MM.1S (cell line): ENCODE results near the gene WNT8A.
"Not testable (repeated sequence)": the region's sequence is repeated elsewhere in the genome, so short reads cannot be mapped to it uniquely, and the experiment has no call there.

ENCODE experiments used
- DNase-seq: peaks from one replicate; pipeline ENCODE4 v3.0.0-alpha.2; 2015
- H2AFZ ChIP-seq: fragments of 300-600 bp; sonication (generic); 2 replicates; pipeline ENCODE4 v1.6.0; 2016; ENCODE audit warnings: antibody characterized with exemption, low read length
- H3F3A ChIP-seq: fragments of 300-600 bp; sonication (generic); 2 replicates; pipeline ENCODE4 v1.6.1; 2016; ENCODE audit warnings: mild to moderate bottlenecking, antibody characterized with exemption, low read length, moderate library complexity, mixed read lengths; ENCODE audit not compliant: insufficient read depth
- H3K27ac ChIP-seq: fragments of 300-600 bp; sonication (generic); 2 replicates; pipeline ENCODE4 v1.5.1; 2016; ENCODE audit warnings: mild to moderate bottlenecking, low read length
- H3K27me3 ChIP-seq: fragments of 300-600 bp; sonication (generic); replicated peaks from 2 replicates; pipeline ENCODE4 v1.6.0; 2016; ENCODE audit warnings: low read length; ENCODE audit not compliant: insufficient read depth
- H3K36me3 ChIP-seq: fragments of 300-600 bp; sonication (generic); replicated peaks from 2 replicates; pipeline ENCODE4 v1.6.1; 2016; ENCODE audit warnings: mild to moderate bottlenecking, low read length, mixed read lengths; ENCODE audit not compliant: insufficient read depth
- H3K4me1 ChIP-seq: fragments of 300-600 bp; sonication (generic); 2 replicates; pipeline ENCODE4 v1.6.1; 2016; ENCODE audit warnings: low read length, mixed read lengths
- H3K4me2 ChIP-seq: fragments of 300-600 bp; sonication (generic); 2 replicates; pipeline ENCODE4 v1.6.0; 2016; ENCODE audit warnings: low read depth, low read length
- H3K4me3 ChIP-seq: fragments of 300-600 bp; sonication (generic); 2 replicates; pipeline ENCODE4 v1.5.1; 2016; ENCODE audit warnings: low read length, mixed read lengths
- H3K79me2 ChIP-seq: fragments of 300-600 bp; sonication (generic); 2 replicates; pipeline ENCODE4 v1.6.1; 2016; ENCODE audit warnings: mixed run types, low read length, mixed read lengths
- H3K9ac ChIP-seq: fragments of 300-600 bp; sonication (generic); 2 replicates; pipeline ENCODE4 v1.6.1; 2016; ENCODE audit warnings: low read length, mixed read lengths
- H3K9me2 ChIP-seq: fragments of 300-600 bp; sonication (generic); replicated peaks from 2 replicates; pipeline ENCODE4 v1.6.1; 2016; ENCODE audit warnings: mild to moderate bottlenecking, low read length, mixed read lengths; ENCODE audit not compliant: insufficient read depth
- H3K9me3 ChIP-seq: fragments of 300-600 bp; sonication (generic); replicated peaks from 2 replicates; pipeline ENCODE4 v1.6.1; 2016; ENCODE audit warnings: mild to moderate bottlenecking, low read length, mixed read lengths; ENCODE audit not compliant: insufficient read depth
- H4K20me1 ChIP-seq: fragments of 300-600 bp; sonication (generic); 2 replicates; pipeline ENCODE4 v1.6.1; 2016; ENCODE audit warnings: mild to moderate bottlenecking, low read length, moderate library complexity, mixed read lengths; ENCODE audit not compliant: insufficient read depth
- CTCF ChIP-seq: fragments of 300-600 bp; sonication (generic); IDR thresholded peaks from 2 replicates; pipeline ENCODE4 v1.5.1; 2016; ENCODE audit warnings: antibody characterized with exemption, low read length, mixed read lengths
- EZH2 ChIP-seq: fragments of 300-600 bp; sonication (generic); optimal IDR thresholded peaks from 2 replicates; pipeline ENCODE3; 2017; ENCODE audit warnings: low read depth, mild to moderate bottlenecking, antibody characterized with exemption, low read length, mixed read lengths
- EZH2phosphoT487 ChIP-seq: fragments of 300-600 bp; sonication (generic); IDR thresholded peaks from 2 replicates; pipeline ENCODE4 v1.6.1; 2018; ENCODE audit warnings: antibody characterized with exemption, low read length

The WNT8A gene

GRCh38 chr5:138037907-138038633 is 45.8 kb upstream of the WNT8A start:
- Histone ChIP-seq H3K4me3 (no peak overlapping the region), H3K27me3 (no peaks in the 10 kb centered on the region), H3F3A (0 out of 2 replicates have a peak, but pooled peaks cover 6% of the 10 kb centered on the region), H4K20me1 (no peaks in the 10 kb centered on the region), H2AFZ (no peak overlapping the region), H3K9ac (no peak overlapping the region), H3K4me1 (0 out of 2 replicates have a peak, but pooled peaks cover 11% of the 10 kb centered on the region), H3K27ac (no peak overlapping the region), H3K36me3 (no peaks in the 10 kb centered on the region), H3K9me3 (no peaks in the 10 kb centered on the region), H3K9me2 (no peaks in the 10 kb centered on the region), H3K79me2 (no peaks in the 10 kb centered on the region), H3K4me2 (no peak overlapping the region)
- no peak for DNase-seq
- TF ChIP-seq EZH2 (no peak), EZH2phosphoT487 (no peak), CTCF (no peak)

- no peaks in the 10 kb centered on the region for H3K9me3 ChIP-seq
- no peak for TF ChIP-seq EZH2phosphoT487
- H3K4me3 ChIP-seq = no peak overlapping the region
- H3K9me2 ChIP-seq = no peaks in the 10 kb centered on the region
- H3K4me2 ChIP-seq = no peak overlapping the region
- H3F3A ChIP-seq = 0 out of 2 replicates have a peak, but pooled peaks cover 2% of the 10 kb centered on the region
- H3K79me2 ChIP-seq = no peaks in the 10 kb centered on the region
- 0 out of 2 replicates have a peak, but pooled peaks cover 11% of the 10 kb centered on the region for H3K4me1 ChIP-seq
- no peak overlapping the region for H3K27ac ChIP-seq
- DNase-seq = no peak
- H3K9ac ChIP-seq = no peak overlapping the region
- H3K36me3 ChIP-seq = no peaks in the 10 kb centered on the region
- no peak overlapping the region for H2AFZ ChIP-seq
- H3K27me3 ChIP-seq = no peaks in the 10 kb centered on the region
- no peaks in the 10 kb centered on the region for H4K20me1 ChIP-seq
Measured at GRCh38 chr5:138038826-138039225, 45.0 kb upstream of the WNT8A start.

GRCh38 chr5:138045283-138045682 is 38.5 kb upstream of the WNT8A start:
- not testable (repeated sequence) for H3K4me2 ChIP-seq, H3F3A ChIP-seq, H4K20me1 ChIP-seq, H3K36me3 ChIP-seq, H3K27me3 ChIP-seq, H2AFZ ChIP-seq, H3K4me1 ChIP-seq, DNase-seq, H3K9me3 ChIP-seq, H3K79me2 ChIP-seq, H3K9ac ChIP-seq, H3K4me3 ChIP-seq, H3K27ac ChIP-seq, H3K9me2 ChIP-seq

- H3K27ac ChIP-seq = no peak overlapping the region
- TF ChIP-seq EZH2 (no peak), CTCF (no peak), EZH2phosphoT487 (no peak)
- no peaks in the 10 kb centered on the region for H3K27me3 ChIP-seq
- no peaks in the 10 kb centered on the region for H3K36me3 ChIP-seq
- no peaks in the 10 kb centered on the region for H3K9me2 ChIP-seq
- H3K9ac ChIP-seq = no peak overlapping the region
- no peak overlapping the region for H2AFZ ChIP-seq
- H3K9me3 ChIP-seq = no peaks in the 10 kb centered on the region
- H4K20me1 ChIP-seq = no peaks in the 10 kb centered on the region
- H3K79me2 ChIP-seq = no peaks in the 10 kb centered on the region
- no peak for DNase-seq
- H3K4me2 ChIP-seq = no peak overlapping the region
- no peak overlapping the region for H3K4me3 ChIP-seq
- H3F3A ChIP-seq = no peaks in the 10 kb centered on the region
- no peaks in the 10 kb centered on the region for H3K4me1 ChIP-seq
Measured at GRCh38 chr5:138051441-138052296, 32.2 kb upstream of the WNT8A start.

GRCh38 chr5:138052718-138053117 is 31.1 kb upstream of the WNT8A start:
- not testable (repeated sequence) for H3K9me3 ChIP-seq, H3K9me2 ChIP-seq, H3F3A ChIP-seq, H3K4me1 ChIP-seq, H4K20me1 ChIP-seq, H3K4me2 ChIP-seq, H3K4me3 ChIP-seq, H2AFZ ChIP-seq, H3K79me2 ChIP-seq, H3K27me3 ChIP-seq, H3K27ac ChIP-seq, DNase-seq, H3K9ac ChIP-seq, H3K36me3 ChIP-seq
